GM21576 (cell line): ENCODE measurements around the gene SBNO1.
A peak's percentile ranks its signal among the peaks of the same experiment; 100 is the strongest.
"Not testable (repeated sequence)": the region's sequence is repeated elsewhere in the genome, so short reads cannot be mapped to it uniquely, and the experiment has no call there.

Experiments used
- ATAC-seq: cut with Tn5 transposase; IDR thresholded peaks from one replicate; pipeline ENCODE4 v1.9.1; 2021; ENCODE audit warnings: mild to moderate bottlenecking, moderate library complexity; ENCODE audit not compliant: unreplicated experiment

SBNO1 gene

GRCh38 chr12:123388951-123389559 lies 24.4 kb upstream of the SBNO1 start:
- no peak for ATAC-seq

- no peak for ATAC-seq
Observed at GRCh38 chr12:123388177-123388950, 23.7 kb upstream of the SBNO1 start.

GRCh38 chr12:123387508-123388176 lies 23.0 kb upstream of the SBNO1 start:
- ATAC-seq: no peak

- not testable (repeated sequence) for ATAC-seq
Observed at GRCh38 chr12:123385536-123385935, 20.9 kb upstream of the SBNO1 start.

DNA sequence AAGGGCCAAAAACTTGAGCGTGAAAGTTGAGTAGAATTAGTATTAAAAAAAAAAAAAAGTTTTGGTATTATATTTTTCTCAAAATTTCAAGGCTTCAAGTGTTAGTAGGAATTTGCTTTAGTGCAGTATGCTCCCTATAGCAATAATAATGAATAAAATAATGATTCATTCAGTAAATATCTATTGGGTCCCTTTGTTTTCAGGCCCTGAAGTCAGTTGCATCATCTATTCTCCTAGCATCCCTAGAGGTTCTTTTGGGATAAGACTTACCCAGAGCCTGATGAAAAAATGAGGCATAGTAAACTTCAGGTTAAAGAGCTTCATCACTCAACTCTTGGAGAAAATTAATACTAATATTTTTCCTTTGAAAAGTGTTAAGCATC lies 20.3 kb upstream of the SBNO1 start:
- ATAC-seq: no peak

DNA sequence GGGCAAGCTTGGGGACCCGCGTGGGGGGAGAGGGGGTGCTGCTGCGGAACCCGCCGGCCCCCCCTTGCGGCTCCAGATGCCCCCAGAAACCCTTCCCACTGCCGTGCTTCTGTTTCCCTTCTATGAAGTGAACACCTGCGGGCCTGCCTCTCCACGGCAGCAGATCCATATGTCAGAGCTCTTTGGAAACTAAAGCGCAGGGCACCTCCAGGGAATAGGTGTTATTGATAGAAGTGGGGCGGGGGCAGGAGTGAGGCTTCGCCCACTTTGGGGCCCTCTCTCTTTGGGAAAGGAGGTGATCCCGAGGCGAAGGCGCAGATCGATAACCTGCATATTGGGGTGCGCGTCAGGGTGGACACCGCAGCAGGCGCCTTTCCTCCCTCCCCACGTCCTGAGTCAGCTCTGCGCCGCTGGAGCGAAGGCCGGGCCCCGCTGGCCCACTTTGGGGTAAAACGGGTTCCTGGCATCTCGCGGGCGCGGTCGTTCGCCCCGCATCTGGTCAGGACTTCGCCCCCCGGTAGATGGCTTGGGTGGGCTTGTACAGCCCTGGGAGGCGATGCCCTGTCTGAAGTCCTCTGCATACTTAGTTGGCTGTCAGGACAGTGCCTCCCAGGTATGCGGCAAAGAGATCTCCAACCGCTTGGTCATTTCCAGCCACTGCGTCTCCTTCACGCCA lies 19.8 kb upstream of the SBNO1 start:
- no peak for ATAC-seq

- no peak for ATAC-seq
Observed at GRCh38 chr12:123382684-123383083, 18.0 kb upstream of the SBNO1 start.

- no peak for ATAC-seq
Observed at GRCh38 chr12:123379391-123379790, 14.7 kb upstream of the SBNO1 start.

DNA sequence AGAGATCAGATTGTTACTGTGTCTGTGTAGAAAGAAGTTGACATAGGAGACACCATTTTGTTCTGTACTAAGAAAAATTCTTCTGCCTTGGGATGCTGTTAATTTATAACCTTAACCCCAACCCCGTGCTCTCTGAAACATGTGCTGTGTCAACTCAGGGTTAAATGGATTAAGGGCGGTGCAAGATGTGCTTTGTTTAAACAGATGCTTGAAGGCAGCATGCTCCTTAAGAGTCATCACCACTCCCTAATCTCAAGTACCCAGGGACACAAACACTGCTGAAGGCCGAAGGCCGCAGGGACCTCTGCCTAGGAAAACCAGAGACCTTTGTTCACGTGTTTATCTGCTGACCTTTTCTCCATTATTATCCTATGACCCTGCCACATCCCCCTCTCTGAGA lies 7.8 kb upstream of the SBNO1 start:
- not testable (repeated sequence) for ATAC-seq

DNA sequence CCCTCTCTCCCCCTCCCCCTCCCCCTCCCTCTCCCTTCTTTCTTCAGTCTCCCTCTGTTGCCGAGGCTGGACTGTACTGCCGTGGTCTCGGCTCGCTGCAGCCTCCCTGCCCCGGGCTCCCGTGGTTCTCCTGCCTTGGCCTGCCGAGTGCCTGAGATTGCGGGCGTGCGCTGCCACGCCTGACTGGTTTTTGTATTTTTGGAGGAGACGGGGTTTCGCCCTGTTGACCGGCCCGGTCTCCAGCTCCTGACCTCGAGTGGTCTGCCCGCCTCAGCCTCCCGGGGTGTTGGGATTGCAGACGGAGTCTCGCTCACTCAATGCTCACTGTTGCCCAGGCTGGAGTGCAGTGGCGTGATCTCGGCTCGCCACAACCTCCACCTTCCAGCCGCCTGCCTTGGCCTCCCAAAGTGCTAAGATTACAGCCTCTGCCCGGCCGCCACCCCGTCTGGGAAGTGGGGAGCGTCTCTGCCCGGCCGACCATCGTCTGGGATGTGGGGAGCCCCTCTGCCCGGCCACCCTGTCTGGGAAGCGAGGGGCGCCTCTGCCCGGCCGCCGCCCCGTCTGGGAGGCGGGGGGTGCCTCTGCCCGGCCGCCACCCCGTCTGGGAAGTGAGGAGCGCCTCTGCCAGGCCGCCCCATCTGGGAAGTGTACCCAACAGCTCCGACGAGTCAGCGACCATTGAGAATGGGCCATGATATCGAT lies 7.2 kb upstream of the SBNO1 start:
- not testable (repeated sequence) for ATAC-seq

- no peak for ATAC-seq
Observed at GRCh38 chr12:123369229-123369628, 4.6 kb upstream of the SBNO1 start.

- ATAC-seq: not testable (repeated sequence)
Observed at GRCh38 chr12:123368431-123368830, 3.8 kb upstream of the SBNO1 start.

DNA sequence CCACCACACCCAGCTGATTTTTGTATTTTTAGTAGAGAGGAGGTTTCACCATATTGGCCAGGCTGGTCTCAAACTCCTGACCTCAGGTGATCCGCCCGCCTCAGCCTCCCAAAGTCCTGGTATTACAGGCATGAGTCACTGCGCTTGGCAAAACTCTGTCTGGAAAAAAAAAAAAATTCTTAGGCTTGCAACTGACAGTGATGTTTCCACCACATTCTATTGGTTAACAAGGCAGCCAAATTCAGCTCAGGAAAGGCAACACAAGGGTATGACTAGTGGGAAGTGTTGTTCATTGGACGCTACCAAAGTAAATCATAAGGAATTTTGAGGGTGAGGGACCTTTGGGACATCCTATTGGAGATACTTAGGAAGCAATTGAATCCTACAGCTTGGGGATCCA lies 2.9 kb upstream of the SBNO1 start:
- ATAC-seq: no peak

DNA sequence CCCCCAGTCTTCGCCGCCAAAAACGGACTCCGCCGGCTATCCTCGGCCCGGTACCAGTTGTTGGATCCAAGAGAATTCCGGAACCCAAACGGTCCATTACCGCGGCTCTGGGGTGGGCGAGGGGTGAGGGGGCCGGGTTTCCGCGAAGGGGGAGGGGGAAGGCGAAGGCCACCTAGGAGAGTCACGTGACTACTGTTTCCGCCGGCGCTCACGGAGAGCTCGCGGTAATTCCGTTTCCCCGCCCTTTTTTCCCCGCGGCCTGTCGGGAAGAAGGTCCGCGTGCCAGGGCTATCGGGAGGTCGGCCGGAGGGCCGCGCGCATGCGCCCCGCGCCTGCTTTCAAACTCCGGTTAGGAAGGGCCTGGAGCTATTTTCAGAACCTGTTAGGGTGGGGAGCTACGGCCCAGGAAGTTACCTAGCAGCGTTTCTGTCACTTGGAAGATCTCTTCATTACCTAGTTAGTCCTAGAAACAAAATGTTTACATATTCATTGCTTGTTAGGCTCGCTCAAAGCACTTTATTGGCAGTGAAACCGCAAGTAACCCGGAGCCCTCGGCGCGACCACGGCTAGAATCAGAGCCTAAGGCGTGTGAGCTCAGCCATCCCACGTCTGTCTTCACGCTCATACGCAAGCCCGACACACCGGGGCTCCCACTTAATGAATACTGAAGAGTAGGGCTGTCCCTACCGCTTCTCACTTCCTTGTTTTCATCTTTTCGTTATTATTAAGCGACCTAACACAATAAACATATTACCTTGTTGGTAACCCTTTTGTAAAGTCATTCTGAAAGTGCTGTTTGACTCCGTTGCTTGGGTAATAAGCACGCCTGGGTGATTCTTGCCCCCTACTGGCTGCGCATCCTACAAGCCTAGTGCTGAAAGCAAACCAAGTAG lies 624 bp upstream of the SBNO1 start:
- peak; percentile 67 for ATAC-seq

- peak; percentile 3 for ATAC-seq
Observed at GRCh38 chr12:123363740-123364531, 711 bp downstream of the SBNO1 start.

GRCh38 chr12:123363390-123363739 lies 1.3 kb downstream of the SBNO1 start:
- ATAC-seq: no peak

GRCh38 chr12:123358035-123358434 lies 6.6 kb downstream of the SBNO1 start:
- no peak for ATAC-seq

GRCh38 chr12:123356159-123356670 lies 8.4 kb downstream of the SBNO1 start:
- no peak for ATAC-seq

DNA sequence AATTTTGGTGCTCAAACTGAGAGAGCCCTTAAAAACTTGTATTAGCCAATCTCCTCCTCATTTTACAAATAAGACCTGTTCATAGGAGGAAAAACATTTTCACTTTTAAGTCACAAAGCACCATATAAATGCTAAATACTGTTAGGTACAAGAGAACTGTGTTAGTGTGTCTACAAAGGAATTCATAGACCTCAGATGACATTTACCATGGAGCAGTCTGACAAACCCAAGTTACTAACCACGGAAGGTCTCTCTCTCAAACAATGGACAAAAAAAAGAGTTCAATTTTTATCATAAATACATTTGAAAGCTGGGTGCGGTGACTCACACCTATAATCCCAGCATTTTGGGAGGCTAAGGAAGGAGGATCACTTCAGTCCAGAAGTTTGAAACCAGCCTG lies 10.0 kb downstream of the SBNO1 start:
- no peak for ATAC-seq
